ENCODE measurements around the gene PCSK7. TPM values are rescaled to one million over a fixed set of nuclear protein-coding genes. Genes with fewer than 3 reads are reported as not detected.

The PCSK7 gene
- total RNA-seq, 1 experiment from 2014 or later: 33.7 TPM

DNA sequence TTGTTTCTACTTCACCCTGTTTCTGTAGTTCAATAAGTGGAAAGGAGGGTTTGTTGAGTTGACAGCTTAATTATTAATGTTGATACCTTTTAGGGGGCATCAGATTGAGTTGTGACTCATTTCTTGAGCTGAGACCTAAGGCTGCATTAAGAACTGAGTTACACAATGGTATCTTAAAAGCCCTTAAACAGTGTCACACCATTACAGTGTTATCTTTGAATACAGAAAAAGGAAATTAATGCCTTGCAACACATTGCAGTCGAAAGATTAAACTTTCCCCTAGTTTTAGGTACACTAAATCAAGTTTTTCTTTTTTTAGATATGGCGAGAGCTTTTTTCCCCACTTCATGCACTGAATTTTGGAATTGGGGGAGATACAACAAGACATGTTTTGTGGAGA lies 71.0 kb downstream of the PCSK7 start:
- DNase-seq (ENCODE audit: low read depth): no peak

DNA sequence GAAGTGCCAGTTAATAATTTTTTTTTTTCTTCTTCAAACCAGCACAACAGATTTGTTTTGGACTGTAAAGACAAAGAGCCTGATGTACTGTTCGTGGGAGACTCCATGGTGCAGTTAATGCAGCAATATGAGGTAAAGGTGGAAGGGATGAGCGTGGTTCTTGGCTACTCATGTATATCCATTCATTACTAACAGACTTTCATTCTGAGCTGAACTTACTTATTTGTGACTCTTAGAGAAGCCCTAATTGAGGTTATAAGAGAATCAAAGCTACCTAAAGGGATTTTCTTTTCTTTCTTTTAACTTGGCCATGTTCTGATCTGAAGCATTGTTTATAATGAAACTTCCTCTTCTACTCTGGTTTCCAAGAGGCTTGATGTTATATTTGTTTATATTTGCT lies 72.0 kb downstream of the PCSK7 start:
- DNase-seq (ENCODE audit: low read depth): no peak

DNA sequence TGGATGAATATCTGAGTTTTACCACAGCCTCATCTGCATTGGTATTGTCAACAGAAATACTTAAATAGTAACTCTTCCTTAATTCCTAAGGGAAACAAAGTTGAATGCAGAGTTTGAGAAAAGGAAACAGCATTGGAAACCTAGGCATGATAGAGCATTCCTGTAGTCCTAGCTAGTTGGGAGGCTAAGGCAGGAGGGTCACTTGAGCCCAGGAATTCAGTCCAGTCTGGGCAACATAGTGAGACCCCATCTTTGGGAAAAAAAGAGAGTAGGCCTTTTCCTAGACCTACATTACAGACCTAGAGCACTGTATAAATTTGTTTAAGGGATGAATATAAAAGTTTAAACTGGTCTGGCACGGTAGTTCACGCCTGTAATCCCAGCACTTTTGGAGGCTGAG lies 74.4 kb downstream of the PCSK7 start:
- DNase-seq (ENCODE audit: low read depth): no peak

DNA sequence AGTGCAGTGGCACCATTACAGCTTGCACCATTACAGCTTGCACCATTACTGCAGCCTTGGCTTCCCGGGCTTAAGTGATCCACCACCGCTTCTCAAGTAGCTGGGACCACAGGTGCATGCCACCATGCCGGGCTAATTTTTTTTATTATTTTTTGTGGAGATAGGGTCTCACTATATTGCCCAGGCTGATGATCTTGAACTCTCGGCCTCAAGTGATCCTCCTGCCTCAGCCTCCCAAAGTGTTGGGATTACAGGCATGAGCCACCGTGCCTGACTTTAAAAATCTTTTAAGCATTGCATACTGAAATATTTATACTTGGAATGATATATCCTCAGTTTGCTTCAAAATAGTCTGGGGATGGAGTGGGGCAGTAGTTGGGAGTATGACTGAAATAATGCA lies 77.4 kb downstream of the PCSK7 start:
- no peak for DNase-seq (ENCODE audit: low read depth)

Other genes with a start within 250 kb of the PCSK7 start
- 8.2 and 9.7 TPM in 2 replicates for gene SIK3, start 133.6 kb downstream of the PCSK7 start, total RNA-seq (2014; rRNA removed; shearing (Covaris generic))
- 112 and 123 TPM in 2 replicates for gene PAFAH1B2, start 87.8 kb downstream of the PCSK7 start, total RNA-seq (2014; rRNA removed; shearing (Covaris generic))
- 3.3 and 5.1 TPM in 2 replicates for gene SIDT2, start 53.3 kb downstream of the PCSK7 start, total RNA-seq (2014; rRNA removed; shearing (Covaris generic))
- gene TAGLN, start 32.7 kb downstream of the PCSK7 start, total RNA-seq (2014; rRNA removed; shearing (Covaris generic)): 214 and 246 TPM in 2 replicates
- gene RNF214, start 598 bp upstream of the PCSK7 start, total RNA-seq (2014; rRNA removed; shearing (Covaris generic)): 6.9 and 7.6 TPM in 2 replicates
- gene BACE1-AS, start 59.3 kb upstream of the PCSK7 start, total RNA-seq (2014; rRNA removed; shearing (Covaris generic)): 1.4 and 2.9 TPM in 2 replicates
- gene BACE1, start 84.2 kb upstream of the PCSK7 start, total RNA-seq (2014; rRNA removed; shearing (Covaris generic)): 9.3 and 14.8 TPM in 2 replicates
- gene CEP164, start 95.8 kb upstream of the PCSK7 start, total RNA-seq (2014; rRNA removed; shearing (Covaris generic)): 28.0 and 31.0 TPM in 2 replicates

All from Daoy (cell line).